NCI-H2171 (cell line): ENCODE measurements around the gene GNB3.
"Not testable (repeated sequence)": the region's sequence is repeated elsewhere in the genome, so short reads cannot be mapped to it uniquely, and the experiment has no call there.

Source experiments
- DNase-seq: peaks from one replicate; lab custom pipeline; 2025; lab: John Stamatoyannopoulos, UW

Gene GNB3

DNA sequence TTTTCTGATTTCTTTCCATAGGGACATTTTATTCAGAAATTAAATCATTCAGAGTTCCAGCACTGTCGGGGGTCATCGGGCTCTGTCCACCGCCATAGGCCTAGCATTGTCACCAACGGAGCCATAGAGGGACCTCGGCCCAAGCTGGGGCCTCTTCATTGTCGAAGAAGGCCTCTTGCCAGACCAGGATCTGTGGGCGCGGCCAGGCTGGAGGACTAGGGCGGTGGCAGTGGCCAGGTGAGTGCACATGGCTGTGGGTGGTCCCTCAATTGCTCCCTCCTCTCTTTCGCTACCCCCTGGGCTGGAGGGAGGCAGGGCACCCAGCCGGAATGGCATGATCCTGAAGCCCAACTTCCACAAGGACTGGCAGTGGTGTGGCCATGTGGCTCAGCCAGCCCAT is 43.0 kb downstream of the GNB3 start:
- no peak for DNase-seq

DNA sequence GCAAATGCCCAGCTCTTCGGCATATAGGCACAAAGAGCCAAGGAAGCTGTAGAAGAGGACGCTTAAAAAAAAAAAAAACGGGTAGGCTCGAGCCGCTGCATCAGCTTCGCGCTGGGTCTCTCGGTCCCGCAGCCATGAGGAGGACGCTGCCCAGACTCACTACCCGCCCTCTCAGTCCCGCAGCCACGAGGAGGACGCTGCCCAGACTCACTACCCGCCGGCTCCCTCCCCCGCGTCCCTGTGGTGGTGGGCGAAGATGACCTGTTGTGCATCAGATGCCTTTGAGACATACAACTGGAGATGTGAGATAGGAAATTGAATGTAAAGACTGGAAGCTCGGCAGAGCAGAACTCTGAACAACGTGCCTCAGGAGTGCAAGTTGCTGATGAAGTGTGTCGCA is 43.8 kb downstream of the GNB3 start:
- no peak for DNase-seq

DNA sequence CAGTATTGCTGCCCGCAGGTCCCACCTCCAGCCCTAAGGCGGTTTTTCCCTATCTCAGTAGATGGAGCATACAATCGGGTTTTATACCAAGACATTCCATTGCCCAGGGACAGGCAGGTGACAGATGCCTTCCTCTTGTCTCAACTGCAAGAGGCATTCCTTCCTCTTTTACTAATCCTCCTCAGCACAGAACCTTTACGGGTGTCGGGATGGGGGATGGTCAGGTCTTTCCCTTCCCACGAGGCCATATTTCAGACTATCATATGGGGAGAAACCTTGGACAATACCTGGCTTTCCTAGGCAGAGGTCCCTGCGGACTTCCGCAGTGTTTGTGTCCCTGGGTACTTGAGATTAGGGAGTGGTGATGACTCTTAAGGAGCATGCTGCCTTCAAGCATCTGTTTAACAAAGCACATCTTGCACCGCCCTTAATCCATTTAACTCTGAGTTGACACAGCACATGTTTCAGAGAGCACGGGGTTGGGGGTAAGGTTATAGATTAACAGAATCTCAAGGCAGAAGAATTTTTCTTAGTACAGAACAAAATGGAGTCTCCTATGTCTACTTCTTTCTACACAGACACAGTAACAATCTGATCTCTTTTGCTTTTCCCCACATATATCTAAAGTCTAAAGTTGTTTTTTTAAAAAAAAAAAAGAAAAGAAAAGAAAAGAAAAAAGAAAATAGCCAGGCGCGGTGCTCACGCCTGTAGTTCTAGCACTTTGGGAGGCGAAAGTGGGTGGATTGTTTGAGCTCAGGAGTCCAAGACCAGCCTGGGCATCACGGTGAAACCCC is 45.7 kb downstream of the GNB3 start:
- DNase-seq = not testable (repeated sequence)

DNA sequence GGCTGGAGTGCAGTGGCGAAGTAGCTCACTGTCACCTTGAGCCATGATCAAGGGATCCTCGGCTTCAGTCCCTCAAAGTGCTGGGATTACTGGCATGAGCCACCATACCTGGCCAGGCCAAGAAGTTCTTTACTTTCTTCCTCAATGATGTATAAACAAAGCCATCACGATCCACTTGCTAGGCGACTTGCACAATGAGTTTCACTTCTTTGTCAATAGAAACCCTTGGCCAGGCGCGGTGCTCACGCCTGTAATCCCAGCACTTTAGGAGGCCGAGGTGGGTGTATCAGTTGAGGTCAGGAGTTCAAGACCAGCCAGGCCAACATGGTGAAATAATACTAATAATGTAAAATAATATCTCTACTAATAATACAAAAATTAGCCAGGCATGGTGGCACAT is 46.7 kb downstream of the GNB3 start:
- DNase-seq = no peak

DNA sequence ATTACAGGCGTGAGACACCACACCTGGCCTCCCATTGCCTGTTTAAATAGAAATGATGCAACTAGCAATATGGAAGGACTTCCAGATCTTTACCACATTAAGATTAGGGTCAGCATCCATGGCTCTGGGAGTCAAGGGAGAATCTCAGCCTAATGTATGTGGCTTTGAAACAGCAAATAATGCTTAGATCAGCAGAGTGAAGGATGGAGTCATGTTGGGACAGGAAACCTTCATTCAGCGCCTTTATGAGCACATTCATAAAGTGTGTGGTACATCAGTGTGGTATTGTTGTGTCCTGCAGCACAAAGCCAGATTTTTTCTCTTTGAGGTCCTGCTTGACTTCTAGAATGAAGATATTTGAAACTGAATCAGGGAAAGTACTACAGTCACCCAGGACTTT is 47.6 kb downstream of the GNB3 start:
- no peak for DNase-seq

DNA sequence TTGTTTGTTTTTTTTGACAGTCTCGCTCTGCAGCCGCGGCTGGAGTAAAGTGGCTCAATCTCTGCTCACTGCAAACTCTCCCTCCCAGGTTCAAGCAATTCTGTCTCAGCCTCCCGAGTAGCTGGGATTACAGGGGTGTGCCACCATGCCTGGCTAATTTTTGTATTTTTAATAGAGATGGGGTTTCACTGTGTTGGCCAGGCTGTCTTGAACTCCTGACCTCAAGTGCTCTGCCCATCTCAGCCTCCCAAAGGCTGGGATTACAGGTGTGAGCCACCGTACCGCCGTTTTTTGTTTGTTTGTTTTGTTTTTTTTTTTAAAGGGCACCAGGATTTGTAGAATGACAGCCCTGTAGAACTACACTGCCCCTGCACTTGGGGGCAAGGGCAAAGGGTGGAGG is 48.1 kb downstream of the GNB3 start:
- DNase-seq = not testable (repeated sequence)

DNA sequence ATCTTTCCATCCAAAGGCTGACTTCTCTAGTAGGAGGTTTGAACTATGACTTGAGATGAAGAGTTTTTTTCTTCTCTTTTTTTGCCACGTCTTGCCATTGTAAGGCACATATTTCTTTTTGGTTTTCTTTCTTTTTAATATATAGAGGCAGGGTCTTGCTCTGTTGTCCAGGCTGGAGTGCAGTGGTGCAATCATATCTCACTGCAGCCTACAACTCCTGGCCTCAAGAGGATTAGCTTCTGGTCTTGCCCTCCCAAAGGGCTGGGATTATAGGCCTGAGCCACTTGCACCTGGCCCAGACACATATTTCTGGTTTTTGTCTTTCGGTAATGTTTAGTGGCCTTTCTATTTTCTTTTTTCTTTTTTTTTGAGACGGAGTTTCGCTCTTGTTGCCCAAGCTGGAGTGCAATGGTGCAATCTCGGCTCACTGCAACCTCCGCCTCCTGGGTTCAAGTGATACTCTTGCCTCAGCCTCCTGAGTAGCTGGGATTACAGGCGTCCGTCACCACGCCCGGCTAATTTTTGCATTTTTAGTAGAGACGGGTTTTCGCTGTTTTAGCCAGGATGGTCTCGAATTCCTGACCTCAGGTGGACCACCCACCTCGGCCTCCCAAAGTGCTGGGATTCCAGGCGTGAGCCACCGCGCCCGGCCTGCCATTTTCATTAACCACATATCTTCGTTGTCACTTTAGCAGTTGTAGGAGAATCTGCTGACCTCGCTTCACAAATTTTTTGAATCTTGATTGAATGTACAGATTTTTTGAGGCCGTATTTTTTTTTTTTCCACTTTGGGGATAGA is 49.2 kb downstream of the GNB3 start:
- DNase-seq = not testable (repeated sequence)

DNA sequence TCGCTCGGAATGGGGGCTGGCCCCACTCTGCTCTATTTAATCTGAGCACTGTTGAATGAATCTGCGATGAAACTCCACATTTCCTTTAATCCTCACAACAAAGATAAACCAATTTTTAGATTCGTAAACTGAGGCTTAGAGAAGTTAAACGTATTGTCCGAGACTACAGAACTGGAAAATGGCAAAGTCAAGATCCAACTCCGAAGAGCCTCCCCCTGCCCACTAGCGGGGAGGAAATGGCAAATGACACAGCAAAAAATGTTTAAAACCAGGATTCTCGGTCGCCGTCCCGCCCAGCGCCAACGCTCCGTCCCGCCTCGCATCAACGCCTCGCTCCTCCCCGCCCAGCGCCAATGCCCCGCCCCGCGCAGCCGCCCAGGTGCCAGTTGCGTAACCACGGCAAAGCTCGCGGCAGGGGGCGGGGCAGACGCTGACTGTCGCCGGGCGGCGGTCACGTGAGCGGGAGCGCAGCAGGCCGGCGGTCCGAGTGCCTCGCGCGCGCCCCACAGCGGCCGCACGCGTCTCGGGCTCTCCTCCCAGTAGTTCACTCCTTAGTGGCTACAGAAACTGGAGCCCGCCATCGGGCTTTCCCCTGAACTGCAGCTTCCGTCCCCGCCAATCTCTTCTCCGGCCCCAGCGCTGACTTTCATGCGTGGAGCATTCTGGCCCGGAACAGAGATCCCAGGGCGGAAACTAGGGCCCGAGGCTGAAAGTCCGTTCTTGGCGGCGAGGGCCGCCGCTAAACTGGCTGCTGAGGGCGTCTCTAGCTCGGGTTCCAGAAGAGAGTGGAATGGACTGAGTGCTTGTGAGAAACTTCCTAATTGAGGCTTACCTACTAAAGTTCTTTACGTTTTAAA is 50.3 kb downstream of the GNB3 start:
- DNase-seq = peak; percentile 100

DNA sequence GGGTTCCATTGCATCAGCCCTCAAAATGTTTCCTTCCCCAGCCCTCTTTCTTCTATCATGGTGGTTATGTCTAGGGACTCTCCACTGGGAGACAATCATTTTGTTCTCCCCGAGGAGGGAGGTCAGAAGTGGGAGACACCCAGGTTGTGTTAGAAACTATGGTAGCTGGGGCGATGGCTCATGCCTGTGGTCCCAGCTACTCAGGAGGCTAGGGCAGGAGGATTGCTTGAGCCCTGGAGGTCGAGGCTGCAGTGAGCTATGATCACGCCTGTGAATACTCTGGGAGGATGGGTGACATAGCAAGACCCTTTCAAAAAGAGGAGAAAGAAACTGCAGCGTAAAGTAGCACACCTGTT is 50.9 kb downstream of the GNB3 start:
- peak; percentile 81 for DNase-seq

DNA sequence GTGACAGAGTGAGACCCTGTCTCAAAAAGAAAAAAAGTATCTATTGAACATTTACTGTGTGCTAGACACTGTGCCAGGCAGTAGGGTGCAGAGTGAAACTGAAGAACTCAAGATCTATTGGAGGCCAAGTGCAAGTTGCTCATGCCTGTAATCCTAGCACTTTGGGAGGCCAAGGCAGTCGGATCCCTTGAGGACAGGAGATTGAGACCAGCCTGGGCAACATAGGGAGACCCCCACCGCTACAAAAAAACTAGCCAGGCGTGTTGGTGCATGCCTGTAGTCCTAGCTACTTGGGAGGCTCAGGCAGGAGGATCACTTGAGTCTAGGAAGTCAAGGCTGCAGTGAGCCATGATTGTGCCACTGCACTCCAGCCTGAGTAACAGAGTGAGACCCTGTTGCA is 52.0 kb downstream of the GNB3 start:
- not testable (repeated sequence) for DNase-seq

DNA sequence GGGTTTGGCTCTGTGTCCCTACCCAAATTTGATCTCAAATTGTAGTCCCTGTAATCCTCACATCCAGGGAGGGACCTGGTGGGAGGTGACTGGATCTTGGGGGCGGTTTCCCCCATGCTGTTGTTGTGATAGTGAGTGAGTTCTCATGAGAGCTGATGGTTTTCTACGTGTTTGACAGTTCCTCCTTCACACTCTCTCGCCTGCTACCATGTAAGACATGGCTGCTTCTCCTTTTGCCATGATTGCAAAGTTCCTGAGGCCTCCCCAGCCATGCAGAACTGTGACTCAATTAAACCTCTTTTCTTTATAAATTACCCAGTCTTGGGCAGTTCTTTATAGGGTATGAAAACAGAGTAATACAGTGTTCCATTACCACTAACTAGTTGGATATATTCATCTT is 53.6 kb downstream of the GNB3 start:
- no peak for DNase-seq
